Activated CD4-positive, alpha-beta T cell treated with anti-CD3 and anti-CD28 coated beads for 1 hour (primary cell): ENCODE data around the gene TNFSF11.

Experiments used
- DNase-seq: peaks from one replicate; pipeline ENCODE4 v3.0.0-alpha.2; 2020

The TNFSF11 gene

DNA sequence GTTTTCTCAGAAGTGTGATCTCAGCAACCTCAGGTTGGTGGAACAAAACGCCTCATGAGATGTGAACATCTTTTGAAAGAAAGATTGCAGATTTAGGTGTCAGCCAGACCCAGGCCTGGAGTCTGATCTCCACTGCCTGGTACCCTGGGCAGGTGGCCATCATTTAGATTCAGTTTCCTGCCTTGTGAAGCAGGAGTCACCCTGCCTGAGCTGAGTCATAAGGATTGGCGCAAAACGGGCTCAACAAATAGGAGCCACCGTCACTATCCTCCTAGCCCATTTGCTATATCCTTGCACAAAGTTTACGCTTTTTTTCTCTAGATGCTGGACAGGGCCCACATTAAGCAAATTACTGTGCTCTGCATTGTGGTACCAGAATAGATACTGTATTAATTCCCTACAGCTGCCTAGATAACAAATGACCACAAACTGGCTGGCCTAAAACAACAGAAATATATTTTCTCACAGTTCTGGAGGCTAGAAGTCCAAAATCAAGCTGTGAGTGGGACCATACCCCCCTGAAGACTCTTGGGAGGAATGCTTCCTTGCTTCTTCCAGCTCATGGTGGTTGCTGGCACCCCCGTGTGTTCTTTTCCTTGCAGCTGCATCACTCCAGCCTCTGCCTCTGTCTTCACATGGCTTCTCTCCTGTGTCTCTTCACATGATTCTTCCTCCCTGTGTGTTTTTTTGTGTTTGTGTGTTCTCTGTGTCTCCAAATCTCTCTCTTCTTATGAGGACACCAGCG, 38.2 kb downstream of the TNFSF11 start:
- no peak for DNase-seq

GRCh38 chr13:42614436-42615035, 40.6 kb downstream of the TNFSF11 start:
- no peak for DNase-seq

DNA sequence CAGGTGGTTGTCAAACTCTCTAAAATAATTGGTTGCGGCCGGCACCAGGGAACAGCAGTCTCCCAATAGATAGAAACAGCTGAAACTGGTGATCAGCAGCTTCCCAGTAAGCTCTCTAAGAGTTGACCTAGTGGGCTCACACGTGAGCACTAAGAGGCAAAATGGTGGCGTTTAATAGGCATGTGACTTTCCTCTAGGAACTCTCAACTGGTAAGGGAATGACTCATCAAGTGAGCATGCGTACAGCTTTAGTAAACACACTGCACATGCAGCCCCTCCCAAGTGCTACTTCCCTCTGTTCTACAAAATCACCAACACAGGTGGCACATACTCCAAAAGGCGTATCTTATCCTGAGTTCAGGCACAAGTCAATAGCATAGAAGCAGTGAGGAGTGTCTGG, 41.7 kb downstream of the TNFSF11 start:
- DNase-seq: no peak

DNA sequence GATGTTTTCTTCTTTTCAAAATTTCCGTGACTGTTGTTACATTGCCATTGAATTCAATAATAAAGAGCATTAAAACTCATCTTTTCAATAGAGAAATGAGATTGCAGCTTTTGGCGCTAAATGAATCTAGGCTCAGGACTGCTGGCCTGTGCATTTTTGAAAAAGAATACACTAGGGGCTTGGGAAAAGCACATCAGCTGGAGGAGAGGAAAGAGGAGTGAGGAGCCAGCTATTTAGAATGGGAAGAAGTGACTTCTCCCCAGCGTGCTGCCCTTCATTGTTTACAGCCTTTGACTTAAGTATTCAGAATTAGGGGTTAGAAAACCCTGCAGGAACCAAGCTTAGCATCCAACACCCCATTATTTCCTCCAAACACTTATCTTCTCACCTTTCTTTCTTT, 43.3 kb downstream of the TNFSF11 start:
- DNase-seq: no peak

GRCh38 chr13:42623916-42624315, 50.0 kb downstream of the TNFSF11 start:
- DNase-seq: no peak

- DNase-seq: no peak
Measured at GRCh38 chr13:42625611-42626010, 51.7 kb downstream of the TNFSF11 start.

- no peak for DNase-seq
Measured at GRCh38 chr13:42626176-42626860, 52.4 kb downstream of the TNFSF11 start.

DNA sequence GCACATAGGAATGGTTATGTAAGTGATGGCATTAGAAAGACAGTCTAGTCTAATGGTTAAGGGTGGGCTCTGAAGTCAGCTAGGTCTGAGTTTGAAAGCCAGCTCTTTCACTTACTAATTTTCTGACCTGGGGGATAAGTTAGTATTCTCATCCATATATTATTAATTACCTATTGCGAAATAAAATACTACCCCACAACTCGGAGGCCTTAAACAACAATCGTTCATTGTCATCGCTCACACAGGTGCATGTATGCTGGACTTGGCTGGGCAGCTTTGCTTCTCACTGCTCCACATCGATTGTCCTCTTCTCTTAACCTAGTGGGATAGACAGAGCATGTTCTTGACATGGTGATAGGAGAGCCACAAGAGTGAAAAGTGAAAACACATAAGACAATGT, 54.7 kb downstream of the TNFSF11 start:
- DNase-seq: no peak

DNA sequence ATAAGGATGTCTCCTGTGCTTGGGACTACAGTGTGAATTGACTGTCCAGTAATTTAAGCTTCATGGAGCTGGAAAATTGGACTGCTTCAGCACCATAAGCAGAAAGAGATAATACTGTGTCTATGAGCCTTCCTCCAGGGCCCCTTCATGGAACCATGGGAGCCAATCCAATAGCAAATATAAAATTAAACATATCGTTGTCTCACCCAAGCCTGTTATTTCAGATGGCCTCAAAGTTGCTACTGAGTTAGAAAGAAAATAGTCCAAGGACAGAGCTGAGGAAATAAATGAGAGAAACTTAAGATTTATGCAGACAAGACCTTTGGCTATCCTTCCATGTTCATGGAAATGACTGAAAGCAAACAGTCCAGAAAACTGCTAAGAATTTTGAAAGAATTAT, 57.2 kb downstream of the TNFSF11 start:
- no peak for DNase-seq

- no peak for DNase-seq
Measured at GRCh38 chr13:42633495-42633894, 59.5 kb downstream of the TNFSF11 start.

DNA sequence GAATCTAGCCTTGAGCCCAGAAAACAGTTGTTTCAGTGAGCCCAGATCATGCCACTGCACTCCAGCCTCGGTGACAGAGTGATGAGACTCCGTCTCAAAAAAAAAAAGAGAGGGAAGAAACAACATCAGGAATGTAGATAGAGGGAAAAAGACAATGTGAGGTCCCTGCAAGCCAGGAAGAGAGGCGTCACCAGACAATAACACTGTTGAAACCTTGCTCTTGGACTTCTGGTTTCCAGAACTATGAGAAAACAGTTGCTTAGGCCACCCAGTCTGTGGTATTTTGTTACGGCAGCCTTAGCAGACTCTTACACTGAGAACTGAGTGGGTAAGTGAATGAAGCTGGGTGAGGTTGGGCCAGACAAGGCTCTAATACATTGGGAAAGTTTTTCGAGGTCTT, 64.1 kb downstream of the TNFSF11 start:
- DNase-seq: no peak

GRCh38 chr13:42638886-42639285, 64.9 kb downstream of the TNFSF11 start:
- no peak for DNase-seq

DNA sequence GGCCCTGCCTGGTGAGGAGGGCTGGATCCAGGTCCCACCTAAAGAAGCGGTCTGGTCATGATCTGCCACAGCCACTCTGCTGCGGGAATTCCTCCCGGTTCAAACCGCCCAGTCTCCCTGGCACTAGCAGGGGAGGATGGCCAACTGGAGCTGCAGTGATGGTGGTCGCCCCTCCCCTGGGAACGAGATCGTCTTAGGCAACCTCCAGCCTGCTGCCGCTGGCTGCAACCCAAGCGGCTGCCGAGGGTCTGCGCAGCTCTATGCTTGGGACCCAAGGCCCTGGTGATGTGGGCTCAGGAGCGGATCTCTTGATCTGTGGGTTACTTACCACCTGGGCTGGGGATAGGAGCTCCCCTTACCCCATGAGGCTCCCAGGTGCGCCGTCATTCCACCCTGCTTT, 69.1 kb downstream of the TNFSF11 start:
- DNase-seq: no peak

GRCh38 chr13:42644841-42645240, 70.9 kb downstream of the TNFSF11 start:
- DNase-seq: no peak

- no peak for DNase-seq
Measured at GRCh38 chr13:42645717-42646116, 71.8 kb downstream of the TNFSF11 start.

- no peak for DNase-seq
Measured at GRCh38 chr13:42649141-42649540, 75.2 kb downstream of the TNFSF11 start.

GRCh38 chr13:42649831-42650230, 75.9 kb downstream of the TNFSF11 start:
- DNase-seq: no peak

DNA sequence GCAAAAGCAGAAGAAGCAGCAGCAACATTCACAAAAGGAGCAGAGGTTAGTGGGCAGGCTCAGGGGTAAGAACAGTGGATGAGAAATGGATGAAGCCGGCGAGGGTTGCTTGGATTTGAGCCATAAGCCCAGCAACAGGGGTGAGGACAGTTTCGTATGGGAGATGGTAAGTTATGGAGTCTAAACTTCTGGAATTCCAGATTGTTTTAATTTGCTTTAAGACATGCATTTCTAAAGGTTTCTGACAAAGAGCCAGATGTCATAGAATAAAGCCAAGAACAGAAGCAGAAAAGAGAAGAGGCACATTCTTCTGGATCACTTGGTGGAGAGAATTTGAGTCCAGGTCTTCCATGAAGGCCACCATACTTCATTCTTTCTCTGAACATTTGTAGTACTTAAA, 76.6 kb downstream of the TNFSF11 start:
- no peak for DNase-seq

- no peak for DNase-seq
Measured at GRCh38 chr13:42651936-42652641, 78.1 kb downstream of the TNFSF11 start.

DNA sequence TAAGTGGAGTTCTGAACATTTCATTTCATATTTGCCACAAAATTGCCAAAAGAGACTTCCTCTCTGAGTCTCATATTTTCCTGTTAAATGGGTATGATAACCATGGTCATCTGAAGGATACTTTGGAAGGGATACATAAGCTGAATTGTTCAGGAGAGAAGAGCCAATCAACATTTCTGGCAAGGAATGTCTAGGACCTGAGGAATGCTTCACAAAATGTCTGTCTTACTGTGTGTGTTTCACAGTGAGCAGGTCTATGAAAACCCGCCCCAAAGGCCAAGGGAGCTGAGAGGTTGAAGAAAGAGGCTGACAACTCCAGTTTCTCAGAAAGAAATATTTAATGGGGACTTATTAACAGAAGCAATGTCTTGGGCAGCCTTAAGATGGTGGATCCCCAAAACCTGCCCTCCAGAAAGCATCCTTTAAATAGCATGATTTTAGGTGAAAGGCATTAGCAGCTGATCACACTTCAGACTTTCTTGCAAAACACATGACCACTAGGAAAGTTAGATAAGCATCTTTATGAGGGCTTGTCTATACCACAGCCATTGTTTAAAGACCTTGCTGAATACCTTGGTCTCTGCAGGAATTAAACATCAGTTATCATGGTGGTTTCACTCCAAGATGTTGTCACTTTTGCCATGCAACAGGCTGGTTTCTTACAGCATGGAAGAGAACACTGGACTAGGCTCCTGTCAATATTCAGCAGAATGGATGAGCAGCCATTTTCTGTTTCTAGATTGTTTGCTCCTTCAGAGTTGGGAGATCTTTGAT, 78.9 kb downstream of the TNFSF11 start:
- no peak for DNase-seq

DNA sequence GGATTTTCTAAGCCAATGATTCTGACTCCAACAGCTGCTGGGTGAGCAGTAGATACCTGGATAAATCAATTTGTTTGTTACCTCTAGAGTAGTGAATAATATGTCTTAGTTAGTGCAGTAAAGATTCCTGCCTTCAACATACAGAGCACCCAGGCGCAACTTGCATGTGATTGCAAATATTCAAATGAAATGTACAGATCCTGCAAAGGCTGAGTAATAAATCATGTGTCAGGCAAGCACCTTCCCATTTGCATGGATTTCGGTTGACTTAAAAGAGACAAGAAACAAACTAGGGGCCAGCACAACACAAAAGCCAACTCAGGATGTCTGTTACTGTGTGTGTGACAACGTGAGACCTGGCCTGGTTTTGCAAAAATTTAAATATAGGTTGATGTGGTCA, 79.7 kb downstream of the TNFSF11 start:
- no peak for DNase-seq

DNA sequence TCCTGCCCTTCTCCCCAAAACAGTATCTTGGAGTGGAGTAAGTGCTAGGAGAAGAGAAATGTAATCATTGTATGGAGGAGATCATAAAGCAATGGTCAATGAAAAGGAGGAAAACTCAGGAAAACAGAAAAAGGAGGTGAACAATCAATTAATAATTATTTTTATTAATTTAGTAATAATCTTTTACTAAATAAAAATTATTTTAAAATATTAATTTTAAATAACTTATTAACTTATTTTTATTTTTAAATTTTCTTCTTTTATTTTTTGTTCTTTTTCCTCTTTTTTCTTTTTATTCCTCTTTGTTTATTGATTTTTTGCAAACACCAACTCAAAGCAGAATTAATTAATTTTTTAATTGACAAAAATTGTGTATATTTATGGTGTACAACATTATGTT, 80.3 kb downstream of the TNFSF11 start:
- DNase-seq: no peak

GRCh38 chr13:42654722-42655121, 80.8 kb downstream of the TNFSF11 start:
- DNase-seq: no peak
